OCI-LY1 (cell line): Measurements from ENCODE around the gene LYSMD1.

ENCODE experiments used
- H2AFZ ChIP-seq: fragments of 200-600 bp; sonication (generic), shearing (Covaris generic); 2 replicates; pipeline ENCODE4 v1.6.0; 2014; ENCODE audit warnings: antibody characterized with exemption, mild to moderate bottlenecking, low read length
- H3F3A ChIP-seq: fragments of 200-600 bp; sonication (generic), shearing (Covaris generic); 2 replicates; pipeline ENCODE4 v1.6.0; 2014; ENCODE audit warnings: mild to moderate bottlenecking, antibody characterized with exemption, low read length, moderate library complexity; ENCODE audit not compliant: insufficient read depth
- H3K27ac ChIP-seq: fragments of 200-600 bp; sonication (generic); 2 replicates; pipeline ENCODE4 v1.5.1; 2014; ENCODE audit warnings: low read length, mixed run types, mild to moderate bottlenecking, low read depth; ENCODE audit not compliant: poor library complexity, severe bottlenecking
- H3K27me3 ChIP-seq: fragments of 200-600 bp; sonication (generic); 2 replicates; pipeline ENCODE4 v1.6.0; 2014; ENCODE audit warnings: antibody characterized with exemption, mild to moderate bottlenecking, low read length, moderate library complexity; ENCODE audit not compliant: insufficient read depth
- H3K36me3 ChIP-seq: fragments of 200-600 bp; sonication (generic); 2 replicates; pipeline ENCODE4 v1.6.1; 2014; ENCODE audit warnings: mild to moderate bottlenecking, antibody characterized with exemption, low read length, moderate library complexity, mixed read lengths; ENCODE audit not compliant: insufficient read depth
- H3K4me1 ChIP-seq: fragments of 200-600 bp; sonication (generic); 2 replicates; pipeline ENCODE4 v1.5.1; 2014; ENCODE audit warnings: mild to moderate bottlenecking, low read length, moderate library complexity; ENCODE audit not compliant: insufficient read depth, severe bottlenecking
- H3K4me2 ChIP-seq: fragments of 200-600 bp; sonication (generic), shearing (Covaris generic); 2 replicates; pipeline ENCODE4 v1.6.1; 2014; ENCODE audit warnings: low read length
- H3K4me3 ChIP-seq: fragments of 200-600 bp; sonication (generic); 2 replicates; pipeline ENCODE4 v1.5.1; 2014; ENCODE audit warnings: low read length, low read depth, mild to moderate bottlenecking, mixed read lengths; ENCODE audit not compliant: poor library complexity, severe bottlenecking
- H3K79me2 ChIP-seq: fragments of 200-600 bp; shearing (Covaris generic); 2 replicates; pipeline ENCODE4 v1.6.1; 2016; ENCODE audit warnings: mixed run types, low read length, mixed read lengths; ENCODE audit not compliant: insufficient read depth
- H3K9ac ChIP-seq: fragments of 200-600 bp; sonication (generic), shearing (Covaris generic); 2 replicates; pipeline ENCODE4 v1.6.1; 2014; ENCODE audit warnings: mild to moderate bottlenecking, low read length, mixed read lengths
- H3K9me2 ChIP-seq: fragments of 200-600 bp; sonication (generic), shearing (Covaris generic); 2 replicates; pipeline ENCODE4 v1.6.1; 2014; ENCODE audit warnings: low read depth, mild to moderate bottlenecking, low read length, mixed read lengths
- H3K9me3 ChIP-seq: fragments of 200-600 bp; shearing (Covaris generic); 2 replicates; pipeline ENCODE4 v1.6.1; 2014; ENCODE audit warnings: low read length, mixed read lengths
- H4K20me1 ChIP-seq: fragments of 200-600 bp; sonication (generic), shearing (Covaris generic); 2 replicates; pipeline ENCODE4 v1.6.0; 2016; ENCODE audit warnings: mild to moderate bottlenecking, low read length; ENCODE audit not compliant: insufficient read depth
- EZH2 ChIP-seq: fragments of 200-600 bp; sonication (generic), shearing (Covaris generic); IDR thresholded peaks from 2 replicates; pipeline ENCODE4 v1.8.0; 2017; ENCODE audit warnings: borderline replicate concordance, mixed run types, mild to moderate bottlenecking, antibody characterized with exemption, low read length, moderate library complexity, mixed read lengths
- TF ChIP-seq, protein P1 (sequence below): fragments of 200-600 bp; sonication (generic), shearing (Covaris generic); IDR thresholded peaks from 2 replicates; pipeline ENCODE4 v1.5.1; 2017; ENCODE audit warnings: mild to moderate bottlenecking, antibody characterized with exemption, low read length, moderate library complexity, mixed read lengths

LYSMD1 gene

DNA sequence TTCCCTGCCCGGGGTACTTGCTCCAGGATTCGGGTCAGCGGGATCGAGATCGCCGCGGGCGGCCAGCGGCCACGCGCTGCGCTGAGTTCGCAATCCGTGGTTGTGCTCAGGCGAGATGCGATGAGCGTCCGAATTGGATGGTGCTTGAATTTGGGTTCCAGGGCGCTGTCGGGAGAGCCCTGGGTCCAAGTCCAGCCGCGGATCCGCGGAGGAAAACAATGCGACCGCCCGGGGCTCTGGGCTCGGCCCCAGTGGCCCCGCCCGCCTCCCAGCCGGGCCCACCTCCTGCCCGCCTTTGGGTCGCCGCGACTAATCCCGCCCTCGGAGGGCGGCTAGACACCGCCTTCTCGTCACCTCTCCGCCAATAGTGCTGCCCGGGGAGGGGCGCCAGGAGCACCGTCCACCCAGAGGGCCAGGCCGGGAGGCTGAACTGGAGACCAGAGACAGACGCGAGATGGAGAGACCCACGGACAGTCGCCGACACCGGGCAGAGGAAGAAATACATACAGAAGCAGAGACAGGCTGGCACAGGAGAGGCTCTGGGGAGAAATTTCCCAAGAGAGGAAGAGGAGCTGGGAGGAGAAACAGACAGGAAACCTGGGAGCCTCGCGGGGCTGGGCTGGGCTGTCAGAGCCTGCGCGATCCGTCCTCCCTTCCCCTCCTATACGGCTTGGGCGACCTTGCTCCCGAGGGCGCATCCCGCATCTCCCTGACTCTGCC is 19.1 kb downstream of the LYSMD1 start, which contains the start of gene SEMA6C:
TSS of gene SEMA6C (minus strand) at position 220 of the 720 bp plus-strand sequence. CDS start 4,010 bp downstream, outside the sequence.
- H3K9me2 ChIP-seq: no peaks in the 10 kb centered on the region
- no peaks in the 10 kb centered on the region for H3F3A ChIP-seq
- no peak within 1 kb of the TSS for H2AFZ ChIP-seq
- H3K27me3 ChIP-seq: 0 out of 2 replicates have a peak, but pooled peaks cover 5% of the 10 kb centered on the region
- H3K9me3 ChIP-seq: no peaks in the 10 kb centered on the region
- H3K4me2 ChIP-seq: peak within 1 kb of the TSS; percentile 91
- peak within 1 kb of the TSS; percentile 69 for H3K9ac ChIP-seq
- peak within 1 kb of the TSS; percentile 71 for H3K4me3 ChIP-seq
- H4K20me1 ChIP-seq: no peaks in the 10 kb centered on the region
- H3K27ac ChIP-seq: no peak within 1 kb of the TSS
- no peaks in the 10 kb centered on the region for H3K36me3 ChIP-seq
- H3K4me1 ChIP-seq: peaks cover 32% of the 10 kb centered on the region
- no peak for TF ChIP-seq EZH2
- TF ChIP-seq, protein P1, sequence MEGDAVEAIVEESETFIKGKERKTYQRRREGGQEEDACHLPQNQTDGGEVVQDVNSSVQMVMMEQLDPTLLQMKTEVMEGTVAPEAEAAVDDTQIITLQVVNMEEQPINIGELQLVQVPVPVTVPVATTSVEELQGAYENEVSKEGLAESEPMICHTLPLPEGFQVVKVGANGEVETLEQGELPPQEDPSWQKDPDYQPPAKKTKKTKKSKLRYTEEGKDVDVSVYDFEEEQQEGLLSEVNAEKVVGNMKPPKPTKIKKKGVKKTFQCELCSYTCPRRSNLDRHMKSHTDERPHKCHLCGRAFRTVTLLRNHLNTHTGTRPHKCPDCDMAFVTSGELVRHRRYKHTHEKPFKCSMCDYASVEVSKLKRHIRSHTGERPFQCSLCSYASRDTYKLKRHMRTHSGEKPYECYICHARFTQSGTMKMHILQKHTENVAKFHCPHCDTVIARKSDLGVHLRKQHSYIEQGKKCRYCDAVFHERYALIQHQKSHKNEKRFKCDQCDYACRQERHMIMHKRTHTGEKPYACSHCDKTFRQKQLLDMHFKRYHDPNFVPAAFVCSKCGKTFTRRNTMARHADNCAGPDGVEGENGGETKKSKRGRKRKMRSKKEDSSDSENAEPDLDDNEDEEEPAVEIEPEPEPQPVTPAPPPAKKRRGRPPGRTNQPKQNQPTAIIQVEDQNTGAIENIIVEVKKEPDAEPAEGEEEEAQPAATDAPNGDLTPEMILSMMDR: no peak
- H3K79me2 ChIP-seq: no peaks in the 10 kb centered on the region

DNA sequence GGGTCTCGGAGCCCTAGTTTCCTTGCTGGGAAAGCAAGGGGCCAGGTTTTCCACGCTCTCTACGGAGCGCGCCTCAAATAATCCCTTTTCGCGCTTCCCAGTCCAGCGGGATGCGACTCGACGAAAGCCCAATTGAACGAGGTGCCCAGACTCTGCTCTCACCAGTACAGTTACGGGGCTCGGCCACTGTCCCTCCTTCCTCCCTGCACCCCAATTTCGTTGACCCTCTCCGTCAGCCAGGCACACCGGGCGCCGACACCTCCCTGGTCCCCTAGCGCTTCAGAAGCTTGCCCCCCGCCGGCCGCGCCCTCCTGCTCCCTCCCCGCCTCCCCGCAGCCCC is 19.7 kb downstream of the LYSMD1 start:
- 0 out of 2 replicates have a peak, but pooled peaks cover 5% of the 10 kb centered on the region for H3K27me3 ChIP-seq
- no peaks in the 10 kb centered on the region for H3K79me2 ChIP-seq
- no peak for TF ChIP-seq EZH2
- TF ChIP-seq, protein P1: no peak
- H3K4me3 ChIP-seq: peak overlapping the region; percentile 71
- H3F3A ChIP-seq: no peaks in the 10 kb centered on the region
- H3K9me3 ChIP-seq: no peaks in the 10 kb centered on the region
- H2AFZ ChIP-seq: no peak overlapping the region
- H3K9me2 ChIP-seq: no peaks in the 10 kb centered on the region
- peaks cover 33% of the 10 kb centered on the region for H3K4me1 ChIP-seq
- H3K36me3 ChIP-seq: no peaks in the 10 kb centered on the region
- no peaks in the 10 kb centered on the region for H4K20me1 ChIP-seq
- peak overlapping the region; percentile 69 for H3K9ac ChIP-seq
- H3K27ac ChIP-seq: no peak overlapping the region
- peak overlapping the region; percentile 91 for H3K4me2 ChIP-seq

DNA sequence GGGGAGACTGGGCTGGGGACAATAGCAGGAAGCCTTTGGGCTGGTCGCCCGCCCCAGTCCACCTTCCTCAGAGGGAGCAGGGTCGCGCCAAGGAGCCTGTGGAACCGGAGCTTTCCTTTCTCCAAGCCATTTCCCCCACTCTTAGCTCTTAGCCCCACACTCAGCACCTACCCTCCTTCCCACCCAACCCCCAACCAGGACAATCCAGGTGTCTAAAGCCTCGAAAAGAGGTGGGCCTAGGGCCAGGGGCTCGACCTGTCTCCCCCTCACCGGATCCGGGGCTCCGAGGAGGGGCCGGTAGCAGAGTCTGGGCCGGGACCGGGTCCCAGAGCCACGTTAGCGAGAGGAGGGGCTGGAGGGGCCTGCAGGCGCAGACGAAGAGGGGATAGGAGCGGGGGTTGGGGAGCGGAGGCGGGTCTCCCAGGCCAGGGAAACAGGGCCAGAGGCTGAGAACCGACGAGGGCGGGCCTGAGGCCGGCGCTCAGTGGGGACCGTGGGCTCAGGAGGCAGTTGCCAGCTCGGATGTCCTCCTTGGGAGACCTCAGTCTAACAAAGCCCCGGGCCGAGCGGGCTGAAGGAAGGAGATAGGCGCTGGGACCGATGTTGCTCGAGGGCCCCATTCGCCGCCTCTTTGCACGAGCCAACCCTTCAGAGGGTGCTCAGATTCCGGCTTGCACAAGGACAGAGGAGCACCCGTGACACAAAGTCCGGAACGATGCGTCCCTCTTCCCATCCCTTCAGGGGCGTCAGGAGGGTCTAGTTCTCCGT is 20.2 kb downstream of the LYSMD1 start:
- no peaks in the 10 kb centered on the region for H3F3A ChIP-seq
- peak overlapping the region; percentile 91 for H3K4me2 ChIP-seq
- H4K20me1 ChIP-seq: no peaks in the 10 kb centered on the region
- H3K79me2 ChIP-seq: no peaks in the 10 kb centered on the region
- H3K27ac ChIP-seq: no peak overlapping the region
- peaks cover 33% of the 10 kb centered on the region for H3K4me1 ChIP-seq
- H2AFZ ChIP-seq: no peak overlapping the region
- no peaks in the 10 kb centered on the region for H3K36me3 ChIP-seq
- H3K9ac ChIP-seq: no peak overlapping the region; the same call in 1 of the 2 replicates
- H3K9me2 ChIP-seq: no peaks in the 10 kb centered on the region
- H3K9me3 ChIP-seq: no peaks in the 10 kb centered on the region
- 0 out of 2 replicates have a peak, but pooled peaks cover 5% of the 10 kb centered on the region for H3K27me3 ChIP-seq
- TF ChIP-seq EZH2: no peak
- TF ChIP-seq, protein P1: no peak
- H3K4me3 ChIP-seq: peak overlapping the region; percentile 71
